ENCODE data around the gene TNFRSF12A.

The TNFRSF12A gene

GRCh38 chr16:3007059-3007956, 12.9 kb upstream of the TNFRSF12A start:
- Histone ChIP-seq H3F3A (ENCODE audit: low read depth) (no peaks in the 10 kb centered on the region; the same call in 1 of the 2 replicates), H3K4me2 (ENCODE audit: low read depth, low read length, poor library complexity, severe bottlenecking) (peak overlapping the region; percentile 95), H3K9me2 (replicated peaks; ENCODE audit: low read depth, low read length) (no peaks in the 10 kb centered on the region), H3K9ac (ENCODE audit: low read depth, low read length, poor library complexity, severe bottlenecking) (peak overlapping the region; percentile 87), H3K4me3 (ENCODE audit: low read length, poor library complexity, severe bottlenecking) (peak overlapping the region; percentile 72), H2AFZ (ENCODE audit: low read length) (no peak overlapping the region), H3K27me3 (ENCODE audit: insufficient read depth, low read length, poor library complexity, severe bottlenecking) (no peaks in the 10 kb centered on the region), H3K9me3 (ENCODE audit: insufficient read depth, low read depth, low read length) (no peaks in the 10 kb centered on the region), H3K79me2 (ENCODE audit: insufficient read depth, low read length) (peaks cover 7% of the 10 kb centered on the region), H3K4me1 (ENCODE audit: insufficient read depth, low read length, poor library complexity, severe bottlenecking) (peaks cover 31% of the 10 kb centered on the region), H4K20me1 (ENCODE audit: insufficient read depth, low read length, poor library complexity, severe bottlenecking) (no peaks in the 10 kb centered on the region), H3K36me3 (ENCODE audit: insufficient read depth, low read length) (no peaks in the 10 kb centered on the region)
- TF ChIP-seq, protein P1, sequence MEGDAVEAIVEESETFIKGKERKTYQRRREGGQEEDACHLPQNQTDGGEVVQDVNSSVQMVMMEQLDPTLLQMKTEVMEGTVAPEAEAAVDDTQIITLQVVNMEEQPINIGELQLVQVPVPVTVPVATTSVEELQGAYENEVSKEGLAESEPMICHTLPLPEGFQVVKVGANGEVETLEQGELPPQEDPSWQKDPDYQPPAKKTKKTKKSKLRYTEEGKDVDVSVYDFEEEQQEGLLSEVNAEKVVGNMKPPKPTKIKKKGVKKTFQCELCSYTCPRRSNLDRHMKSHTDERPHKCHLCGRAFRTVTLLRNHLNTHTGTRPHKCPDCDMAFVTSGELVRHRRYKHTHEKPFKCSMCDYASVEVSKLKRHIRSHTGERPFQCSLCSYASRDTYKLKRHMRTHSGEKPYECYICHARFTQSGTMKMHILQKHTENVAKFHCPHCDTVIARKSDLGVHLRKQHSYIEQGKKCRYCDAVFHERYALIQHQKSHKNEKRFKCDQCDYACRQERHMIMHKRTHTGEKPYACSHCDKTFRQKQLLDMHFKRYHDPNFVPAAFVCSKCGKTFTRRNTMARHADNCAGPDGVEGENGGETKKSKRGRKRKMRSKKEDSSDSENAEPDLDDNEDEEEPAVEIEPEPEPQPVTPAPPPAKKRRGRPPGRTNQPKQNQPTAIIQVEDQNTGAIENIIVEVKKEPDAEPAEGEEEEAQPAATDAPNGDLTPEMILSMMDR (conservative IDR thresholded peaks at IDR 0.05; ENCODE audit: low read length) = no peak
- no peak for TF ChIP-seq EZH2phosphoT487 (IDR thresholded peaks at IDR 0.05; ENCODE audit: borderline replicate concordance)

DNA sequence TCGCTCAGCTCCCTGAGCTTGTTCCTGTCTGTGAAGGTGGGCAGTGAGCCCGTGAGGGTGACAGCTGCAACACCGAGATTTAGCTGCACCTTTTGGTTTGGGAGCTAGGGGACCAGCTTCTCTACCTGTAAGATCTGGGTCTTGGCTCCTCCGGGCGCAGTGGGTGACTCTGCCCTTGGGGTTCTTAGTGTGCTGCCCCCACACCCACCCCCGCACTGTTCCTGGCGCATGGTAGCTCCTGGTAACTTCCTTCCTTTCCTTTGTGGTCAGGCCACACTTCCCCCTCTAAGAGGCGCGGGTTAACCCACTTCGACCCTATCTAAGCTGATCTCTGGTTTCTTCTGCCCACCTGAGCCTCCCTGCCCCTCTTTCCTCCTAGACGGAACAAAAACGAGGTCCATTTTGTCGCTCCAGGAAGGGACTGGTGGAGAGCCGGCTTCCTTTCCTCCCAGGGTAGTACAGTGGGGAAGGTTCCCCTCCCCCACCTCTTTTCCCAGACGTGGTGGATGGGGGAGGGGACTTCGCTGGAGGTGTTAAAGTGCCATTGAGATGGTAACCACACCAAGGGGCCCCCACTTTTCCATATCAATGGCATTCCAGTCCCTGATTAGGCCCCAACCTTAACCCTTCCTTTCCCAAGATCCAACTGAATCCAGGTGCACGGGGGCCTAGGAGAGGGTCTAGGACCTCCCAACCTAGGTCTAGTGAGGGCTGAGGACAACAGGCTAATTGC, 12.0 kb upstream of the TNFRSF12A start:
- Histone ChIP-seq H3K36me3 (ENCODE audit: insufficient read depth, low read length) (no peaks in the 10 kb centered on the region), H3F3A (ENCODE audit: low read depth) (no peaks in the 10 kb centered on the region; the same call in 1 of the 2 replicates), H4K20me1 (ENCODE audit: insufficient read depth, low read length, poor library complexity, severe bottlenecking) (no peaks in the 10 kb centered on the region), H3K27me3 (ENCODE audit: insufficient read depth, low read length, poor library complexity, severe bottlenecking) (no peaks in the 10 kb centered on the region), H3K9me3 (ENCODE audit: insufficient read depth, low read depth, low read length) (no peaks in the 10 kb centered on the region), H3K9me2 (replicated peaks; ENCODE audit: low read depth, low read length) (no peaks in the 10 kb centered on the region), H3K79me2 (ENCODE audit: insufficient read depth, low read length) (peaks cover 7% of the 10 kb centered on the region), H3K4me2 (ENCODE audit: low read depth, low read length, poor library complexity, severe bottlenecking) (peak overlapping the region; percentile 95), H2AFZ (ENCODE audit: low read length) (no peak overlapping the region), H3K4me3 (ENCODE audit: low read length, poor library complexity, severe bottlenecking) (peak overlapping the region; percentile 72), H3K9ac (ENCODE audit: low read depth, low read length, poor library complexity, severe bottlenecking) (peak overlapping the region; percentile 87), H3K4me1 (ENCODE audit: insufficient read depth, low read length, poor library complexity, severe bottlenecking) (peaks cover 31% of the 10 kb centered on the region)
- no peak for TF ChIP-seq EZH2phosphoT487 (IDR thresholded peaks at IDR 0.05; ENCODE audit: borderline replicate concordance)
- TF ChIP-seq, protein P1 (conservative IDR thresholded peaks at IDR 0.05; ENCODE audit: low read length) = no peak

GRCh38 chr16:3008690-3009037, 11.5 kb upstream of the TNFRSF12A start:
- H2AFZ ChIP-seq (ENCODE audit: low read length) = no peak overlapping the region
- H3K4me3 ChIP-seq (ENCODE audit: low read length, poor library complexity, severe bottlenecking) = peak overlapping the region; percentile 72
- H3K79me2 ChIP-seq (ENCODE audit: insufficient read depth, low read length) = peaks cover 7% of the 10 kb centered on the region
- no peaks in the 10 kb centered on the region for H3K36me3 ChIP-seq (ENCODE audit: insufficient read depth, low read length)
- H3K4me2 ChIP-seq (ENCODE audit: low read depth, low read length, poor library complexity, severe bottlenecking) = peak overlapping the region; percentile 95
- H3K4me1 ChIP-seq (ENCODE audit: insufficient read depth, low read length, poor library complexity, severe bottlenecking) = peaks cover 31% of the 10 kb centered on the region
- peak overlapping the region; percentile 87 for H3K9ac ChIP-seq (ENCODE audit: low read depth, low read length, poor library complexity, severe bottlenecking)
- no peaks in the 10 kb centered on the region for H3K9me3 ChIP-seq (ENCODE audit: insufficient read depth, low read depth, low read length)
- TF ChIP-seq, protein P1 (conservative IDR thresholded peaks at IDR 0.05; ENCODE audit: low read length) = no peak
- TF ChIP-seq EZH2phosphoT487 (IDR thresholded peaks at IDR 0.05; ENCODE audit: borderline replicate concordance) = no peak
- H3F3A ChIP-seq (ENCODE audit: low read depth) = no peaks in the 10 kb centered on the region; the same call in 1 of the 2 replicates
- no peaks in the 10 kb centered on the region for H4K20me1 ChIP-seq (ENCODE audit: insufficient read depth, low read length, poor library complexity, severe bottlenecking)
- no peaks in the 10 kb centered on the region for H3K27me3 ChIP-seq (ENCODE audit: insufficient read depth, low read length, poor library complexity, severe bottlenecking)
- no peaks in the 10 kb centered on the region for H3K9me2 ChIP-seq (replicated peaks; ENCODE audit: low read depth, low read length)
